CD4-positive, alpha-beta T cell treated with Interleukin-15 for 4 hours (primary cell): ENCODE data around the gene CPLX1.
"Not testable (repeated sequence)": the region's sequence is repeated elsewhere in the genome, so short reads cannot be mapped to it uniquely, and the experiment has no call there.

Experiments
- DNase-seq: peaks from one replicate; pipeline ENCODE4 v3.0.0-alpha.2; 2020; ENCODE audit warnings: low spot score

The CPLX1 gene

GRCh38 chr4:757111-757510, 68.8 kb downstream of the CPLX1 start:
- no peak for DNase-seq

DNA sequence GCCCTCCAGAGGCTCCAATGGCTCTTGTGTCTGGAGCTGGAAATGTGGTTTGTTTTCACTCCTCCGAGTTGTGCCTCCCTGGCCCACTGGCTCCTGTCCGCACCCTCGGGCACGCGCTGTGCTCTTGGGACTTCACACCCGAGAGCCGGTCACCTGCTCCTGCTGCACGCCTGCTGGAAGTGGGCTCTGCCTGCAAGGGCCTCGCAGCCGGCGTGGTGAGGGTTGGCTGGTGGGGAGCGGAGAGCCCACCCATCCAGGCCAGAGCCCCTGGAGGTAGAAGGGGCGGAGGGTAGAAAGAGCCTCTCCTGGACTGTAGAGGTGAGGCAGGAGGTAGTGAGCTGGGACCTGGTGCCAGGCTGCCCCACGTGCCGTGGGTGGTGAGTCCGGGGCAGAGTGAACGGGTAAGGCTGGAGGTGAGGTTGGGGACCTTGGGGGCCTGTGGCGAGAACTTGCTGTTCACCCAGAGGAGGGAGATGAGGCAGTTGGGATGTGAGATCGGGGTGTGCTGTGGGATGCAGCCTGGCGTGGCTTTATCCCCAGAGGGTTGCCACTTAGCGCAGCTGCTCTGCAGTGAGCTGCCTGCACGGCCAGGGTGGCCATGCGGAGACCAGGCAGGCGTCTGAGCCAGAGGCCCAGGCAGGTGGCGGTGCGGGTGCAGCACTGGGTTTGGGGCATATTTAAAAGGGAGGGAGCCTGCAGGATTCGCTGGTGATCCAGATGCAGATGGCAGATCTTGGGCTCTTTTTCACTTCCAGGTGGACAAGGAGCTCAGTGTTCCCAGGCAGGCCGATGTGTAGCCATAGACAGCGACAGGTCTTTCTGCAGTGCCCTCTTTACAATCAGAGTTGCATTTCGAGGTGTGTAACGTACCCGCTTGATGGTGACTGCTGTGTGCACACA, 71.5 kb downstream of the CPLX1 start:
- DNase-seq, result no peak

DNA sequence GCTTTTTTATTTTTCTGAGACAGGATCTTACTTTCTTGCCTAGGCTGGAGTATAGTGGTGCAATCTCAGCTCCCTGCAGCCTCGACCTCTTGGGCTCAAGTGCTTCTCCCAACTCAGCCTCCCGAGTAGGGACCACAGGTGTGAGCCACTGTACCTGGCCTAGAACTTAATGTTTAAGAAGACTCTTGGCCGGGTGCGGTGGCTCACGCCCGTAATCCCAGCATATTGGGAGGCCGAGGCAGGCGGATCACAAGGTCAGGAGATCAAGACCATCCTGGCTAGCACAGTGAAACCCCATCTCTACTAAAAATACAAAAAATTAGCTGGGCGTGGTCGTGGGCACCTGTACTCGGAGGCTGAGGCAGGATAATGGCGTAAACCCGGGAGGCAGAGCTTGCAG, 72.7 kb downstream of the CPLX1 start:
- DNase-seq, result not testable (repeated sequence)

- DNase-seq, result no peak
Measured at GRCh38 chr4:752196-752861, 73.6 kb downstream of the CPLX1 start.

GRCh38 chr4:751676-752075, 74.3 kb downstream of the CPLX1 start:
- DNase-seq, result no peak

DNA sequence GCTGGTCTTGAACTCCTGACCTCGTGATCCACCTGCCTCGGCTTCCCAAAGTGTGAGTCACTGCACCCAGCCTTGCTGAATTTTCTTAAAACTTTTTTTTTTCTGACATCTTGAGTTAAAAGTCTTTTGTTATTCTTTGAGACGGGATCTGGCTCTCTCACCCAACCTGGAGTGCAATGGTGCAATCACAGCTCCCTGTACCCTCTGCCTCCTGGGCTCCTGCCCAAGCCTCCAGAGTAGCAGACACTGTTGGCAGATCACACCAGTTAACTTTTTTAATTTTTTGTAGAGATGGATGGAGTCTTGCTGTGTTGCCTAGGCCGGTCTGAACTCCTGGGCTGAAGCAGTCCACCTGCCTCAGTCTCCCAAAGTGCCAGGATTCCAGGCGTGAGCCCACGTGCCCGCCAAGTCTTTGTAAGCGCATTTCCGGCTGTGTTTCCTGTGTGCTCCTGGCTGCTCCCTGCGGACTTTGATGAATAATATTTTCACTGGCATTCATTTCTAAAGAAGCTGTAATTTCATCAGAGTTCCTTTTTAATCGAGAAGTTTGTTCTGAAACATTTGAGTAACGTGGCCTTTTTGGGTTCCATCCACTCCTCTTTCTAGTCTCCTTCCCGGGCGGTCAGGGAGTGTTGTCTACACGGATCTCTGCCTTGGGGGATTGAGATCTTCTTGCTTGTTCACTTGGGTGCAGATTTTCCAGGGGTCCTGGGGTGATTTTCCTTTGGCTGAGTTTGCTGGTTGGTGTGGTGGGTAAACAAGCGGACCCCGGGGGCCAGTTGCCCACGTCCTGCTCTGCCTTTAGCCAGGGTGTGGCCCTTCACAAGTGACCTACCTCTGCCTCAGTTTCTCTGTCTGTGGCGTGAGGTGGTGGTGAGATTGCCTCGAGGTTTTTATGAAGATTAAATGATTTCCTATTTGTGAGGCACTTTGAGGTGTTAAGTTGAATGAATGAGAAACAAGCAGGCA, 75.9 kb downstream of the CPLX1 start:
- no peak for DNase-seq

DNA sequence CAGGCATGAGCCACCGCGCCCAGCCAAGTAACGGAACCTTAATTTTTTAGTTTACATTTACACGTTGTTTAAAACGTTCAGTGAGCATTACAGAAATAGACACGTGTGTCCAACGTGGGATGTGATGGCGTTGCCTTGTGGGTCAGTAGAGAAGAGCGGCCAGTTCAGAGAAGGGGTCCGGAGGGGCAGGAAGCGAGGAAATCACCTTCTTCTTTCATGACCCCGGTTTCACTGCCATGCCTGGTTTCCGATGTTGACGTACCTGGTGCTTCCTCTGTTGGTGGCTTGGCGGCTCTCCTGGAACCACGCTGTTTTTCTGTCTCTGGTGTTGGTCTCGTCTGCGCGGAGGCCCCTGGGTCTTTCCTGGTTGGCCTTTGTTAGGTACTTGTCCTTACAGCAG, 77.5 kb downstream of the CPLX1 start:
- DNase-seq, result no peak

- DNase-seq, result no peak
Measured at GRCh38 chr4:747546-748170, 78.3 kb downstream of the CPLX1 start.

DNA sequence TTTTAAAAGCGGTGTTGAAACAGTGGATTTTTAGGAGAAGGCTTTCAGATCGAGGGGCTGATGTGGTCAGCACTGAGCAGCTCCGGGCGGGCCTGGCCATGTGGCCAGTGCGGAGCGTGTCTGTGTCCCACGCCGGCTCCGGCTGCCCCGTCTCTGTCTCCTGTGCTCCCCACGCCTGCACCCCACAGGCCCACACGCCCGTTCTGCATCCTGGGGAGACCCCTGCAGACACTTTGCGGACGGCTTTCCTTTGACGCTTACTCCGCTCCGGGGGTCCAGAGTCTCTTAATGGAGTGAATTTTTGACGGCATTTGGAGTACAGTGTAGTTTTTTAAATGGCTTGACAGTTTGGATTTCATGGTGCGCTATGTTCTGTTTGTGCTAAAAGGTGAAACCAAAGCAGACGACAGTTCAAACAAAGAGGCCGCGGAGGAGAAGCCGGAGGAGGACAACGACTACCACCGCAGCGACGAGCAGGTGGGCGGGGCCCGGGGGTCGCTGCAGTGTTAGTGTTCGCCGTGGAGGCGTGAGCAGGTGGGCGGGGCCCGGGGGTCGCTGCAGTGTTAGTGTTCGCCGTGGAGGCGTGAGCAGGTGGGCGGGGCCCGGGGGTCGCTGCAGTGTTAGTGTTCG, 81.6 kb downstream of the CPLX1 start:
- DNase-seq, result no peak

DNA sequence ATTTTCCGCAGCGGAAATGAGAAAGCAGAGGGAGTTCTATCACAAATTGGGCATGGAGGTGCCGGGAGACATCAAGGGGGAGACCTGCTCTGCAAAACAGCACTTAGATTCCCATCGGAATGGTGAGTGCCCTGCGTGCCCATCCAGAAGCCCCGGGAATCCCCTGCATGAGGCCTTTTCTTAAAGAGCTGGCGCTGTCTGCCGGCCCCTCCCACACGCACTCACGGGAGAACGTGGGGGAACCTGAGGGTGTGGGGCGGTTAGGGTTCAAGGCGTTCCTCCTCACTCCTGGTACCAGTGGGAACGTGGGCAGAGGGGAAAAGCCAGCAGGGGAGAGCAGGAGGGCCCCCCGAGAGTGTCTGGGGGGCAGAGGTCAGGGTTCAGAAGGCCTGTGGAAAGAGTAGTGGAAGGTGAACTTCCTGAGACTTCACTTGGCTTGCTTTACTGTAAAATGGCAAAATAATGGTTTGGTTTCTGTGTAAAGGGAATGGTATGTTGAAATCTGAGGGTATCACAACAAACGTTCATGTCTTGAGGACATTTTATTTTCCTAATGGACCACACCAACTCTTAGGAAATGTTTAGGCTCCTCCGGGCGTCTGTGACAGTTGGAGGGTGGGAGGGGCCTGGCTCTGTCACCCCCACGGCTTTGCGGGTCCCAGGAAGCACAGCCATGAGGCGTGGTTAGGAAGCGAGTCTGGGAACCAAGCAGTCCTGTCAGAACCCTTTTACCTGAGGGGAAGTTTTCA, 82.3 kb downstream of the CPLX1 start:
- DNase-seq, result no peak

- peak; percentile 78 for DNase-seq
Measured at GRCh38 chr4:742742-743311, 83.1 kb downstream of the CPLX1 start.

- no peak for DNase-seq
Measured at GRCh38 chr4:742096-742741, 83.7 kb downstream of the CPLX1 start.

DNA sequence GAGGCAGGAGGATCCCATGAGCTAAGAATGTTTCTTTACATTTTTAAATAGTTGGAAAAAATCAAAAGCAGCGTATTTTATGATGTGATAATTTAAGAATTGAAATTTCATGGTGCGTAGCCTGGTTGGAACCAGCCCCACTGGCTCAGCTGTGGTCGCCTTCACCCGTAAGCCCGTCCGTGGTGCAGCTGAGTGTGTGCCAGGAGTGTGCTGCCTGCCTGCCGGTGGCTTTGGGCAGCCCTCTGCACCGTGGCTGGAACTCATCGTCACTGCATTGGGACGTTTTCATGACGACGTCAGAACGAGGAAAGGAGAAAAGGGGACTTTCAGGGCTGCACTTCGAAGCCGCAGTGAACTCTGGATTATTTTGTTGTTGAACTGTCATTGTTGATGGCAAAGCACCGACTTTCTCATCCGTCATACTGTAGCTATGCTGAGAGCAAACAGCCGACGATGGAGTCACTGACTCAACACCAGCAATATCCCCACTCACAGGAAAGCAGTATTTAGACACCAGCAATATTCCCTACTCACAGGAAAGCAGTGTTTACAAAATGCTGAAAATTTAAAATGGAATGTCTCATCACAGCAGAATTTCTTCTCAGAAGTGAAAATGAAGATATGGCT, 85.2 kb downstream of the CPLX1 start:
- no peak for DNase-seq

- no peak for DNase-seq
Measured at GRCh38 chr4:740011-740410, 85.9 kb downstream of the CPLX1 start.

GRCh38 chr4:739569-739968, 86.4 kb downstream of the CPLX1 start:
- DNase-seq, result no peak

GRCh38 chr4:738781-739280, 87.1 kb downstream of the CPLX1 start:
- DNase-seq, result no peak

DNA sequence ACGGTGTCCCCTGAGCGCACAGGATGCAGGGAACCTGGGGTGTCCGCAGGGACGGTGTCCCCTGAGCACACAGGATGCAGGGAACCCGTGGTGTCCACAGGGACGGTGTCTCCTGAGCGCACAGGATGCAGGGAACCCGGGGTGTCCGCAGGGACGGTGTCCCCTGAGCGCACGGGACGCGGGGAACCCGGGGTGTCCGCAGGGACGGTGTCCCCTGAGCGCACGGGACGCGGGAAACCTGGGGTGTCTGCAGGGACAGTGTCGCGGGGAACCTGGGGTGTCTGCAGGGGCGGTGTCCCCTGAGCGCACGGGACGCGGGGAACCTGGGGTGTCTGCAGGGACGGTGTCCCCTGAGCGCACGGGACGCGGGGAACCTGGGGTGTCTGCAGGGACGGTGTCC, 89.4 kb downstream of the CPLX1 start:
- not testable (repeated sequence) for DNase-seq

- DNase-seq, result no peak
Measured at GRCh38 chr4:735583-735982, 90.3 kb downstream of the CPLX1 start.
